ENCODE results near the gene LNPEP.
"Not testable (repeated sequence)": the region's sequence is repeated elsewhere in the genome, so short reads cannot be mapped to it uniquely, and the experiment has no call there.

DNA sequence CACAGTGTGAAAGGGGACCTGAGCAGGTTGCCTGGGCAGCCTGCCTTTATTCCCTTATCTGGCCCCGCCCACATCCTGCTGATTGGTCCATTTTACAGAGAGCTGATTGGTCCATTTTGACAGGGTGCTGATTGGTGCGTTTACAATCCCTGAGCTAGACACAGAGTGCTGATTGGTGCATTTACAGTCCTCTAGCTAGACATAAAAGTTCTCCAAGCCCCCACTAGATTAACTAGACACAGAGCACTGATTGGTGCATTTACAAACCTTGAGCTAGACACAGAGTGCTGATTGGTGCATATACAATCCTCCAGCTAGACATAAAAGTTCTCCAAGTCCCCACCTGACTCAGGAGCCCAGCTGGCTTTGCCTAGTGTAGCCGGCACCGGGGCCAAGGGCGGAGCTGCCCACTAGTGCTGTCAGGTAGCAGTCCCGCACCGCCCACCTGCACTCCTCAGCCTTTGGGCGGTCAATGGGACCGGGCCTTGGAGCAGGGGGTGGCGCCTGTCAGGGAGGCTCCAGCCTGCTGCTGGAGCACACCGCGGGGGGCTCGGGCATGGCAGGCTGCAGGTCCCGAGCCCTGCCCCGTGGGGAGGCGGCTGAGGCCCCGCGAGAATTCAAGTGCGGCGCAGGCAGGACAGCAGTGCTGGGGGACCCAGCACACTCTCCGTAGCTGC, 149.0 kb downstream of the LNPEP start:
- not testable (repeated sequence) for TF ChIP-seq ELF4 (CRISPR knock-in tag; IDR thresholded peaks at IDR 0.05; ENCODE audit: low read depth); FOXP1 (CRISPR knock-in tag; IDR thresholded peaks at IDR 0.05; ENCODE audit: borderline replicate concordance)
- TF ChIP-seq, protein P1, sequence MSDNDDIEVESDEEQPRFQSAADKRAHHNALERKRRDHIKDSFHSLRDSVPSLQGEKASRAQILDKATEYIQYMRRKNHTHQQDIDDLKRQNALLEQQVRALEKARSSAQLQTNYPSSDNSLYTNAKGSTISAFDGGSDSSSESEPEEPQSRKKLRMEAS (CRISPR knock-in tag; IDR thresholded peaks at IDR 0.05) = not testable (repeated sequence)
- TF ChIP-seq, protein P2, sequence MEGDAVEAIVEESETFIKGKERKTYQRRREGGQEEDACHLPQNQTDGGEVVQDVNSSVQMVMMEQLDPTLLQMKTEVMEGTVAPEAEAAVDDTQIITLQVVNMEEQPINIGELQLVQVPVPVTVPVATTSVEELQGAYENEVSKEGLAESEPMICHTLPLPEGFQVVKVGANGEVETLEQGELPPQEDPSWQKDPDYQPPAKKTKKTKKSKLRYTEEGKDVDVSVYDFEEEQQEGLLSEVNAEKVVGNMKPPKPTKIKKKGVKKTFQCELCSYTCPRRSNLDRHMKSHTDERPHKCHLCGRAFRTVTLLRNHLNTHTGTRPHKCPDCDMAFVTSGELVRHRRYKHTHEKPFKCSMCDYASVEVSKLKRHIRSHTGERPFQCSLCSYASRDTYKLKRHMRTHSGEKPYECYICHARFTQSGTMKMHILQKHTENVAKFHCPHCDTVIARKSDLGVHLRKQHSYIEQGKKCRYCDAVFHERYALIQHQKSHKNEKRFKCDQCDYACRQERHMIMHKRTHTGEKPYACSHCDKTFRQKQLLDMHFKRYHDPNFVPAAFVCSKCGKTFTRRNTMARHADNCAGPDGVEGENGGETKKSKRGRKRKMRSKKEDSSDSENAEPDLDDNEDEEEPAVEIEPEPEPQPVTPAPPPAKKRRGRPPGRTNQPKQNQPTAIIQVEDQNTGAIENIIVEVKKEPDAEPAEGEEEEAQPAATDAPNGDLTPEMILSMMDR (IDR thresholded peaks at IDR 0.05) = not testable (repeated sequence)
- TF ChIP-seq, protein P3, sequence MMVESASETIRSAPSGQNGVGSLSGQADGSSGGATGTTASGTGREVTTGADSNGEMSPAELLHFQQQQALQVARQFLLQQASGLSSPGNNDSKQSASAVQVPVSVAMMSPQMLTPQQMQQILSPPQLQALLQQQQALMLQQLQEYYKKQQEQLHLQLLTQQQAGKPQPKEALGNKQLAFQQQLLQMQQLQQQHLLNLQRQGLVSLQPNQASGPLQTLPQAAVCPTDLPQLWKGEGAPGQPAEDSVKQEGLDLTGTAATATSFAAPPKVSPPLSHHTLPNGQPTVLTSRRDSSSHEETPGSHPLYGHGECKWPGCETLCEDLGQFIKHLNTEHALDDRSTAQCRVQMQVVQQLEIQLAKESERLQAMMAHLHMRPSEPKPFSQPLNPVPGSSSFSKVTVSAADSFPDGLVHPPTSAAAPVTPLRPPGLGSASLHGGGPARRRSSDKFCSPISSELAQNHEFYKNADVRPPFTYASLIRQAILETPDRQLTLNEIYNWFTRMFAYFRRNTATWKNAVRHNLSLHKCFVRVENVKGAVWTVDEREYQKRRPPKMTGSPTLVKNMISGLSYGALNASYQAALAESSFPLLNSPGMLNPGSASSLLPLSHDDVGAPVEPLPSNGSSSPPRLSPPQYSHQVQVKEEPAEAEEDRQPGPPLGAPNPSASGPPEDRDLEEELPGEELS (CRISPR knock-in tag; IDR thresholded peaks at IDR 0.05) = not testable (repeated sequence)

All from WTC11 (cell line).